22Rv1 (cell line): ENCODE results near the gene FAM117A.
"Not testable (repeated sequence)": the region's sequence is repeated elsewhere in the genome, so short reads cannot be mapped to it uniquely, and the experiment has no call there.

ENCODE experiments used
- H3K27ac ChIP-seq: fragments of 450-650 bp; 2 replicates; pipeline ENCODE4 v1.5.1; 2017
- ZFX ChIP-seq: fragments of 450-650 bp; IDR thresholded peaks from 2 replicates; pipeline ENCODE4 v1.6.1; 2017; ENCODE audit warnings: antibody characterized with exemption, borderline replicate concordance
- TF ChIP-seq, protein P1 (sequence below): fragments of 450-650 bp; IDR thresholded peaks from 2 replicates; pipeline ENCODE4 v1.5.1; 2017; ENCODE audit warnings: mild to moderate bottlenecking

The FAM117A gene

DNA sequence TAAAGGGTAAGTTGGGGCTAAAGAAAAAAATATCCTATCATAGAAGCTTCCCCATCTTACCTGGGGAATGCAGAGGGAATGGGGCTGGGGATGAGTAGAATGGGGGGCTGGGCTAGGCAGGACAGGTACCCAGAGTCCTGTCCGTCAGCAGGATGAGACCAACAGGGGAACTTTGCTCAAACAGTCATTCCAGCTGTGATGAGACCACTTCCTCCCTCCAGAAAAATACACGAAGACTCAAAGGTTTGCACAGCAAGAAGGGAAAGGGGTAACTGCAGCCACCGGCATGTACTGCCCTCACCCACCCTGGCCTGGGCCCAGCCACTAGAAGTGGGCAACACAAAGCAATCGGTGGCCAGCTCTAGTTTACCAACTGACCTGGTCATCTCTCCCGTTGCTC lies 35.5 kb downstream of the FAM117A start:
- H3K27ac ChIP-seq, result no peak overlapping the region
- TF ChIP-seq, protein P1, sequence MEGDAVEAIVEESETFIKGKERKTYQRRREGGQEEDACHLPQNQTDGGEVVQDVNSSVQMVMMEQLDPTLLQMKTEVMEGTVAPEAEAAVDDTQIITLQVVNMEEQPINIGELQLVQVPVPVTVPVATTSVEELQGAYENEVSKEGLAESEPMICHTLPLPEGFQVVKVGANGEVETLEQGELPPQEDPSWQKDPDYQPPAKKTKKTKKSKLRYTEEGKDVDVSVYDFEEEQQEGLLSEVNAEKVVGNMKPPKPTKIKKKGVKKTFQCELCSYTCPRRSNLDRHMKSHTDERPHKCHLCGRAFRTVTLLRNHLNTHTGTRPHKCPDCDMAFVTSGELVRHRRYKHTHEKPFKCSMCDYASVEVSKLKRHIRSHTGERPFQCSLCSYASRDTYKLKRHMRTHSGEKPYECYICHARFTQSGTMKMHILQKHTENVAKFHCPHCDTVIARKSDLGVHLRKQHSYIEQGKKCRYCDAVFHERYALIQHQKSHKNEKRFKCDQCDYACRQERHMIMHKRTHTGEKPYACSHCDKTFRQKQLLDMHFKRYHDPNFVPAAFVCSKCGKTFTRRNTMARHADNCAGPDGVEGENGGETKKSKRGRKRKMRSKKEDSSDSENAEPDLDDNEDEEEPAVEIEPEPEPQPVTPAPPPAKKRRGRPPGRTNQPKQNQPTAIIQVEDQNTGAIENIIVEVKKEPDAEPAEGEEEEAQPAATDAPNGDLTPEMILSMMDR, result no peak
- no peak for TF ChIP-seq ZFX

DNA sequence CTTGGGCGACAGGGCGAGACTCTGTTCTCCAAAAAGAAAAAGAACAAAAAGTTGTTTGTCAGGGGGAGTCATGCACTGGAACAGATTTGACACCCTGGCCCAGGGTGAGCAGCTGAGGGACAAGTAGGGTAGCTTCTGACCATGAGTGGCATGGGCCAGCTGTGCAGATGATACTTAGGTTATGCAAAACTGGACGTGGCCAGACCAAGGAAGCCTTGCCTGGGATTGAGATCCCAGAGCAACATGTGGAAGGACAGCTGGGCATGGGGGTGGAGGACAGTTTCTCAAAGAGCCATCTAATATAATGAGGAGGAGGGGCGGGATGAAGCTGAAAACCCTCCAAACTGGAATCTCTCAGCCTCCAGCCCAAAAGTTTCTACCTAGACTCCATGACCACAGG lies 36.6 kb downstream of the FAM117A start:
- TF ChIP-seq, protein P1, result no peak
- no peak for TF ChIP-seq ZFX
- H3K27ac ChIP-seq, result no peak overlapping the region

DNA sequence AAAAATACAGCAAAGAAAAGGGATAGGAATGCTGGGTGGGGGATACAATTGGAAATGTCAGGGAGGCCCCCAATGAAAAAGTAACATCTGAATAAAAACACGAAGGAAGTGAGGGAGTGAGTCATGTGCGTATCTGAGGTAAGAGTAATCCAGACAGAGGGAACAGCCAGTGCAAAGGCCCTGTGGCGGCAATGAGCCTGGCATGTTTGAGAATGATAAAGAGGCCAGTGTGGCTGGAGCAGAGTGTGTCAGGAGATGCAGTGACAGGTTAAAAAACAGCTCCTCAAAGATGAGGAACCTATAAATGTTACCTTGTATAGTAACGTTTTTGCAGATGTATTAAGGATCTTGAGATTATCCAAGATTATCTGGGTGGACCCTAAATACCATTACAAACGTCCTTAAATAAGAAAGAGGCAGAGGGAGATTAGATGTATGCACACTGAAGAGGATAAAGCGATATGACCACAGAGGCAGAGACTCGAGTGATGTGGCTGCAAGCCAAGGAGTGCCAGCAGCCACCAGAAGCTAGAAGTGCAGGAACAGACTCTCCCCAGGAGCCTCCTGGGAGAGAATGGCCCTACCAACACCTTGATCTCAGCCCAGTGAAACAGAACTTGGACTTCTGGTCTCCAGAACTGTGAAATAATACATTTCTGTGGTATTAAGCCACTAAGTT lies 38.3 kb downstream of the FAM117A start:
- TF ChIP-seq, protein P1, result no peak
- no peak for TF ChIP-seq ZFX
- H3K27ac ChIP-seq, result no peak overlapping the region

DNA sequence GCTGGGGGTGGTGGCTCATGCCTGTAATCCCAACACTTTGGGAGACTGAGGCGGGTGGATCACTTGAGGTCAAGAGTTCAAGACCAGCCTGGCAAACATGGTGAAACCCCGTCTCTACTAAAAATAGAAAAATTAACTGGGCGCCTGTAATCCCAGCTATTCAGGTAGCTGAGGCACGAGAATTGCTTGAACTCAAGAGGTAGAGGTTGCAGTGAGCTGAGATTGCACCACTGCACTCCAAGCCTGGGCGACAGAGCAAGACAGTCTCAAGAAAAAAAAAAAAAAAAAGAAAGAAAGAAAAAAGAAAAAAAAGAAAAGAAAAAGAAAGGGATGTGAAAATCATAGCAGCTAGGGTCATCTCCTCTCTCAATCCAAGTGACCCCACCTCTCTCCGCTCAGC lies 39.4 kb downstream of the FAM117A start:
- not testable (repeated sequence) for H3K27ac ChIP-seq

DNA sequence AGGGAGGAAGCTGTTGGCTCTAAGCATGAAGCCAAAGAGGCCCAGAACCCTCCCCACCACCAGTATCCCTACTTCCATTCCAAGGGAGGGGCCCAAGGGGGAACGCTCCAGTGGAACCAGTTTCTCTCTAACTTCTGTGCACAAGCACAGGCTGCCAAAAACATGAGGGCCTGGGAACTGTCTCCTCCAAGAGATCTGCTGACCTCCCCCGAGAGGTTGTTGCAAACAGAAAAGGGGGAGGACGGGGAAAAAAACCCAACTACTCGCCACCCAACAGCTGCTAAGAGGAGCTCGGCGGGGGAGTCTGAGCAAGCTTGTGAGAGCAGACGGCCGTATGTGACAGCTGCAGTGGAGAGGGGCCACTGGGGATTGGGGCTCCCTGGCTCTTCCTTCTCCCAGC lies 40.5 kb downstream of the FAM117A start:
- TF ChIP-seq, protein P1, result no peak
- TF ChIP-seq ZFX, result no peak
- H3K27ac ChIP-seq, result no peak overlapping the region

DNA sequence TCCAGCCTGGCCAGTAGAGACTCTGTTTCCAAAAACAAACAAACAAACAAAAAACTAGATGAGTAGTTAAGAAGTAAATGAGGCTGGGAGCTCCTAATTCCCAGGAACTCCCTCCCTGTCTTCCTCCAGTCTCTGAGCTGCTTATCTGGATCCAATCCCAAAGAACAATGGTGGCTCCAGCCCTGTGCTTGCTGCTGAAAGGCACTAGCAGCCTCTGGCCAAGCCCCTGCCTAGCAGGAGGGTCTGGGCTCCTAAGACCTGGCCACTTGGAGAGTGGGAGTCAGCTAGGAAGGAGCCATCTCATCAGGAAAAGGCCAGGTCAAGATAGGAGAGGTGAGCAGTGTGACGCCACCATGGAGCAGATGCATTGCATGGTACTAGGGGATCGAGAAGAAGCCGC lies 41.9 kb downstream of the FAM117A start:
- no peak overlapping the region for H3K27ac ChIP-seq
- TF ChIP-seq, protein P1, result no peak
- no peak for TF ChIP-seq ZFX

DNA sequence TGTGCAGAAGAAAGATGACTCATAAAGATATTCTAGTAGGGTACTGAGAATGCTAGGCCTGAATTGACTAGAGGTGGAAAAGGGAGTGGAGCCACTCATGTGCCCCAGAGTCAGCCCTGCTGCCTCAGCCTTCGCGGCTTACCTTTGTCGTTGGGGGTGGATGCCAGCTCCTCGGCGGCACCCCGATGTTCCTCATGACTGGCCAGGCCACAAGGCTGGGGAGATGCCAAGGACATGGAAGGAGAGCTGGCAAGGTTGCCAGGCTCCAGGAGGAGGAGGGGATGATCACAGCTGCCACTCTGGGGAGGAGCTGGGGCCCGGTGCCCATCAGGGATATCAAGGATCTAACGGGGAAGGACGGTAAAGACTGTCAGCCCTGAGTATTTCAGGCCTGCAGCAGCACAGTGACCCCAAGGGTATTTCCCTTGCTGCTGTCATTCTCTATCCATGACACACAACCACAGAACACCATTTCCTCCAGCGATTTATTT lies 46.5 kb downstream of the FAM117A start:
- H3K27ac ChIP-seq, result no peak overlapping the region
- no peak for TF ChIP-seq ZFX
- TF ChIP-seq, protein P1, result no peak
